CD1c-positive myeloid dendritic cell (primary cell): ENCODE measurements around the gene CSRP2.

ENCODE experiments used
- DNase-seq: peaks from one replicate; pipeline ENCODE4 v3.0.0-alpha.2; 2016; ENCODE audit errors: extremely low spot score

CSRP2 gene

DNA sequence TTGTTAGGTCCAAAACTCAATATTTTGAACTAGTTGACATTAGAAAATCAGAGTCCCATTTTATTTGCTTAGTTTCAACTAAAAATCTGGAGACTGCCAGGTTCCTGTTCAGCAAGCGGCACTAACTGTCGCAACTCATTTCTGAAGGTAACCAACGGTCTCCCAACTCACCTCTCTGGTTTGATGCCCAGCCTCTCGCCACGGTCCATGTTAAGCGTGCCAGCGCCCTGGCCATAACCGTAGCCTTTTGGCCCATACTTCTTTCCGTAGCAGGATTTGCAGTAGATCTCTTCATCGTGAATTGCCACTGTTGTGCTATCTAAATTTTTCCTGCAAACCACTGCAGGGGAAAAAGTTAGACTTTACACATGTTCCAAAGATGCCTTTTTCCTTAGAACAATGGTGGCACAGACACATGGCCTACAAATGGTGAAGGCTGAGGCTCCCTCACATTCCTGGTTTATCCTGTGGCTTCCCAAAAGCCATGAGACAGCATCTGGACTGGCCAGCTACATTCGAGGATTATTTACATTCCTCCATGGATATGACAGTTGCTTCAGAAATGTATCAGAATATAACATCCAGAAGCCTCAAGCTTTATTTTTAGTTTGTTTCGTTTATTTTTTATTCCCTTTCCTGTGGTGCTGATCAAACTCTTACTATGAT is 15.7 kb downstream of the CSRP2 start:
- no peak for DNase-seq

GRCh38 chr12:76860256-76860655 is 18.6 kb downstream of the CSRP2 start:
- no peak for DNase-seq

DNA sequence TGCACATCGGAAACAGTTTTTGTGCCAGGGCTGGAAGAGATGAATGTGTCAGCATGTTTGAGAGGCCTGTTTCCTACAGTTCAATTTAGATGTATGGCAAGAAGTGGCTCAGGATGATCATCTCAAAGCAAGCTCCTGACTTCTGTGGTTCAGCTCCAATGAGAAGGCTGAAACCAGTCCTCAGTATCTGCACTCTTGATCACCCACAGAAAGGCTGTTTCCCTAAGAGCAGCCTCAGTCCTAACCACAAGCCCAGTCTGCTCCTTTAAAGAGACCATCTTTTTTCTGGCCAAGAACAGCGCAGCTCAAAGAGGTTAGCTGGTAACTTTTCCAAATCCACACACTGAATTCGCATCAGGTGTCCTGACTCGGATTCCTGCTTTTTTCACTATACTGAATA is 19.2 kb downstream of the CSRP2 start:
- no peak for DNase-seq

DNA sequence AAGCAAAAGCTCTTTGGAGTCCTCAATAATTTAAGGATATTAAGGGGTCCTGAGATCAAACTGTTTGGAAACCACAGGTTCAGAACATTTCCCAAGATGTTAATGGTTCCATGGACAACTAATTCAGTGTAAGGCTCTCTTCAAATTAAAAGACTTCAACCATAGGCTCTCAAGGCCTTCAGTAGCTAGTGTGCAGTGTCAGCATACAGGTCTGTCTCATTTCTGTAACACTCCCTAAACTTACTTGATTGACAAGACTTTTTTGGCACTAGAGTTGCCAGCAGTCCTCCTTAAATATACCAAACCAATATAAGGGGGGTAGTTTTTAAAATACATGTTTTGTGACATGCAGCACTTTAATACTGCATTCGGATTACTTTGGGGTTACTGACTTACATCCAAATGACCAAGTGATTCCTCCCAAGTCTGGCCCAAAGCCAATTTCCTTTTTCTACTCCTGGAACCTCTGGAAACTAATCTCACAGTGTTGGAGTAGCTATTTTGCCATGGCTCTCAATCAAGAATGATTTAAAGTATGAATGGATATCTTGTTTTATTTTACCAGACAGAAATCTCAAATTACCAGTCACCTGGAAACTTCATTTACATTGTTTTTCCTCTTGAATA is 22.7 kb downstream of the CSRP2 start:
- DNase-seq: no peak

- no peak for DNase-seq
Measured at GRCh38 chr12:76855271-76855670, 23.5 kb downstream of the CSRP2 start.

DNA sequence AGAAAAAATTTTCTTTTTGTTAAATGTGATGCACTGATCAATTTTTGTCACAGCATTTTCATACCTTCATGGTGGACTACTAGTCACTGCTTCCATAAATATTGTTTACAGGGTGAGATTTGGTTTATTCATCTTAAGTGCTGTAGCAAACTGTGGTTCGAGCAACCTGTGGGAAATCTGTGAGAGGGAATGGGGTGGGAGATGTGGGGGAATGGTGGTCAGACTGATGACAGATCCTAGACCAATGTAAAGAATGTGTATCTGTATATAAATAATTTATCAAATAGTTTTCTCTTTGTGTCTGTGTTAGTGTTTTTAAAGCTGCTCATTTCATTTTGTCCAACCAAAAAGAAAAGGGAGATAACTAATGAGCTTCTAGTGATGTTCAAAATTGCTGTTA is 26.7 kb downstream of the CSRP2 start:
- no peak for DNase-seq

DNA sequence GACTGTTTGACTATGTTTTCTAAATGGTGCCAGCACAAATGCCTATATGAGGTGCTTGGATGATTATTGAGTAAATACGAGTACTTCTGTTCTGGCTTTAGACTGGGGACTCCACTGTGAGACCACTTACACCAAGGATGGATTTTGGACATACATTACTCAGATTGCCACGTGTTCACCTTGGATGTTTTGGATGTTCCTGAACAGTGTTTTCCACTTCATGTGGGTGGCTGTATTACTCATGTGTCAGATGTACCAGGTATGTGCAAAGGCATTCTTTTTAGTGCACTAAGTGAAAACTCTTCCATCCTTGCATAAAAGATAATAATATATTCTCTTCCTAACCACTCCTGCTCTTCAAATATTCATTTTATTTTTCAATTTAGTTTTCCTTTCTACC is 30.7 kb downstream of the CSRP2 start:
- no peak for DNase-seq

DNA sequence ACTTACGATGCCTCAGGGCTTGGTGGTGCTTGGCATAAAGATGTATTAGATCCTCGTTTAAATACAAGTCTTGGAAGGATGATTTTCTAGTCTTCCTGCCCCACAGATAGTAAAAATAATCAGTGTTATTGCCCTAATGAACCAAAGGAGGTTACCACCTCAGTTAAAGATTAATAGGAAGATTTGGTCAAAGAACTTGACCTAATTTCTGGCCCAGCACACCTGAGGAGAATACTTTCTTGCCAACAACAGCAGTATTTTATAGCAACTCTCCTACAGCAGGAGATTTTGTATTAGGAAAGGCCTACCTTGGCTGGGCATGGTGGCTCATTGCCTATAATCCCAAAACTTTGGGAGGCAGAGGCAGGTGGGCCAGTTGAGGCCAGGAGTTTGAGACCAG is 31.6 kb downstream of the CSRP2 start:
- no peak for DNase-seq

DNA sequence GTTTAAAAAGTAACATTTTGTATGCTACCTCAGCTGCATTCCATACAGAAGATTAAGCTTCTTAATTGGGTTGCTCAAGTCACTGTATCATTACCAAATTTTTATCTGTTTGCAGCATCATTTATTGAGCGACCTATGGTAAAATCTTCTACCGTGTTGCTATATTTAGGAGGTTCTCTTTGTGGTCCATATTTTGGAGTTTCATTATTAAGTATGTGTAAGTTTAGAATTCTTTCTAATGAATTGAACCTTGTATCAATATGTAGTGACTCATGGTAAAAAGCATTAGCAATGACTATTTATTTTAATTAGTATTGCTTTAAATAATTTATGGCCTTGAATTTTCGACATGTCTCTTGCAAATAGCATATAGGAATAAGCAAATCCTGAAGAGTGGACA is 42.2 kb downstream of the CSRP2 start:
- no peak for DNase-seq

- DNase-seq: no peak
Measured at GRCh38 chr12:76830436-76830835, 48.4 kb downstream of the CSRP2 start.

DNA sequence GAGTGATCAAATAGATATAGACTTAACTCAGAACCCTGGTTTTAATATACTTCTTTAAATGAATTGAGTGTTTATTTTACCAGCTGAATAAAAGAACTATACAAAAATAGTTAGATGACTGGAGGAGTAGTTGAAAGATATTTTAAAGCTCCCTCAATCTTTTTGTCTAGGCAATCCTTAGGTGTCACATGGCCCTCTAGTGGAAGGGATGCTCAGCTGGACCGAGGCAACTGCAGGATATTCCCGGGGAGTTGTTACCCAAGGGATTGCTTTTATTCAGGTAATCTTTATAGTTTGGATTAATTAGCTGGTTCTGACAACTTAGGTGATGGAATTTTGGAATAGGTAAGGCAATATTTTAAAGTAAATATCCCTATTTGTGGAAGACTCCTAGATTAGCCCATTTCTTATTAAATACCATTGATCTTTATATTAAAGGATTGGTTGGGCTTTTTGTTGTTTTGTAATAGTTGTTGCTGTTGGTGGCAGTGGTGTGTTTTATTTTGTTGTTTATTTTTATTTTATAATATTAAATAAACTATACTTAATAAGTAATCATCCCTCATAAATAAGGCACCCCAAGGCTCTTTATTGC is 57.8 kb downstream of the CSRP2 start:
- no peak for DNase-seq

GRCh38 chr12:76813972-76814371 is 64.8 kb downstream of the CSRP2 start:
- no peak for DNase-seq

DNA sequence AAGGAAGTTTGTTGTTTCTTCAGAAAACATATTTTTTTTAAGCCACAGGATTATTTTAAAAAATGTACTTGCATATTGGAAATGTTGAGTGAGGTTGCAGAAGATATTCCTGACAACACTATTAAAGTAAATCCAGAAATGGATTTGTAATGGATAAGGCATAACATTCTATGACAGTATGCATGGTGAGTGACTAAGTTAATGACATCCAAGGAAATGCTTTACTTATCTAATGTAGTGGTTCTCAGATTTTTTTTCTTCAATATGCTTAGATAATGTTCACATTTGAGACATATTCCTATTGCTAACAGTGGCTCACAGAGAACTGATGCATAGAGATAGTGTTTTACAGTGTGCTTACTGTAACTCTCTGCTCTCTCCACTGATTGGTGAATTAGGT is 65.6 kb downstream of the CSRP2 start:
- DNase-seq: no peak

DNA sequence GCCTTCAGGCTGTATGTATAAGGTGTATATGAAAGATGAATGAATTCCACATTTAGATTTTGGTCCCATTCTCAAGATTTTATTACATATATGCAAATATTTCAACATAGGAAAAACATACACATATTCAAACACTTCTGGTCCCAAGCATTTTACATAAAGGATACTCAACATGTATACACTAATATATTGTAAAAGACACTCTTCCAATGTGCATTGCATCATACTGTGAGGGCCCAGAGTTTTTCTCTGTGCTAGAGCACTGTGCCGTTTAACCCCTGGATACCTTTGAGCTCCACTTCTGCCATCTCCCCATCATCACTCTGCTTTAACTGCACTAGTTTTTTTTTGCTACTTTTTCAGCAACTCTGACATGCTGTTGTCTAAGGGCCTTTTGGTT is 66.8 kb downstream of the CSRP2 start:
- no peak for DNase-seq

DNA sequence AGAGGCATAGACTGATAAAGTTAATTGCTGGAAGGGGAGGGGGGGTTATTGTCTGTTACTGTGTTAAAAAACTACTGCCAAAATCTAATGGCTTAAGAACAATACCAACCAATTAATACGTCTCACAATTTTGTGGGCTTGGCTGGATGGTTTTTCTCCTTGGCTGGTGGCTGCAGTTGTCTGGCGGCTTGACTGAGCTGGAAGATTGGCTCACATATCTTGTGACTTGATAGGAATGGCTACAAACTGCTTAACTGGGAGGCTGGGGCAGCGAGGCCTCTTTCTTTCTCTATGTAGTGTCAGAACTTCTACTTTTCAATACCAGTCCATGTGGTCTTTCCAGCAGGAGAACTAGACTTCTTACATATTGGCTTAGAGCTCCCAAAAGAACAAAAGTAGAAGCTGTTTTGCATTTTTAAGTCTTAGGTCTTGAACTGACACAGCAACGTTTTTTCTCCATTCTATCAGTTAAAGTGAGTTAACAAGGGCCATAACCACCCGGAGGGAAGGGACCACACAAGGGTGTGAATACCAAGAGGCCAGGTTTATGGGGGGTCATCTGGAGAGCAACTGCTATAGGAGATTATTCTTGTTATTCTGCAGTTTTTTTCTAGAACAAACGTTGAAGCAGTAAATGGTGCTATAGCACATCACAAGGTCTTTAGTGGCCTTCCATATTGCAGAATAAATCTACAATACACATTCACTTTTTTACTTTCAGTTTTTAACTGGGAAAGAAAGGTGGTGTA is 68.0 kb downstream of the CSRP2 start:
- no peak for DNase-seq
